ENCODE results near the gene RHEX. TPM values are rescaled to one million over a fixed set of nuclear protein-coding genes. Genes with fewer than 3 reads are reported as not detected.

The RHEX gene
- total RNA-seq, 1 donor from 2014 or later = 27.1 TPM

Other genes starting within 250 kb of the RHEX start
- gene SLC41A1, start 240.0 kb upstream of the RHEX start, total RNA-seq = 27.4 TPM
- gene PM20D1, start 203.0 kb upstream of the RHEX start, total RNA-seq = 23.7 TPM
- gene SLC26A9, start 109.7 kb upstream of the RHEX start, total RNA-seq = 0.13 TPM
- 11.7 TPM for gene RAB7B, start 49.8 kb upstream of the RHEX start, total RNA-seq
- gene CTSE, start 29.3 kb upstream of the RHEX start, total RNA-seq = 25.3 TPM
- gene AVPR1B, start 64.2 kb downstream of the RHEX start, total RNA-seq = not detected
- gene FAM72A, start 149.7 kb downstream of the RHEX start, total RNA-seq = not detected
- 58.9 TPM for gene SRGAP2, start 150.4 kb downstream of the RHEX start, total RNA-seq

All from ureter (tissue), 1 donor.